ENCODE data around the gene OR4D10.
A peak's percentile ranks its signal among the peaks of the same experiment; 100 is the strongest.

The OR4D10 gene

GRCh38 chr11:59456661-59457060 is 16.5 kb upstream of the OR4D10 start, which contains the start of gene OR4D6:
OR4D6 (plus strand) TSS chr11:59456961; CDS start chr11:59456961, 0 bp downstream.
- Histone ChIP-seq H3K27ac (ENCODE audit: low read depth, low read length) (no peak within 1 kb of the TSS), H3K4me3 (ENCODE audit: low read depth in 1 of 5, low read length in 5 of 5) (no peak within 1 kb of the TSS), H3K9ac (ENCODE audit: low read length in 5 of 5) (no peak within 1 kb of the TSS), H3K36me3 (ENCODE audit: control insufficient read depth in 5 of 5, insufficient read depth in 5 of 5, low read length in 5 of 5) (no peaks in the 10 kb centered on the region), H3K9me3 (ENCODE audit: control insufficient read depth in 5 of 5, low read length in 5 of 5) (no peaks in the 10 kb centered on the region), H3K4me1 (ENCODE audit: control insufficient read depth in 5 of 5, insufficient read depth in 5 of 5, low read length in 5 of 5) (no peaks in the 10 kb centered on the region), H3K27me3 (ENCODE audit: control insufficient read depth in 5 of 5, insufficient read depth in 4 of 5, low read length in 5 of 5) (no peaks in the 10 kb centered on the region)

DNA sequence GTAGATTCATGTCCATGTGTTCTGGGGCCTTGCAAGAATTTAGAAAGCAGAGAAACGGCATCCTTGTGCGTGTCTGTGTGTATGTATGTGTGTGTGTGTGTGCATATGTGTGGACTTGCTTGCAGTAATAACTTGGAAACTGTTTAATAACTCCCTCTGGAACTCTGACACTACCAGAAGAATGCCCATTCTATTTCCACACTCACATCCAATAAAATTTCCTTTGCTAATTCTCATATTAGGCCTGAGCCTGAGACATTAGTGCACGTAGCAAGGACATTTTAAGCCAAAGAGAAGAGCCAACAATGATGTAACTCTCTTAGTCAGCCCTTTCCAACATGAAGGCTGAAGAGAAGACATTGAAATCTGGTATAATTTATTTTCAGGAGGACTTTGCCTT is 13.2 kb upstream of the OR4D10 start:
- Histone ChIP-seq H3K9ac (ENCODE audit: low read length in 5 of 5) (no peak overlapping the region), H3K27me3 (ENCODE audit: control insufficient read depth in 5 of 5, insufficient read depth in 4 of 5, low read length in 5 of 5) (no peaks in the 10 kb centered on the region), H3K4me3 (ENCODE audit: low read depth in 1 of 5, low read length in 5 of 5) (no peak overlapping the region), H3K27ac (ENCODE audit: low read depth, low read length) (no peak overlapping the region), H3K4me1 (ENCODE audit: control insufficient read depth in 5 of 5, insufficient read depth in 5 of 5, low read length in 5 of 5) (no peaks in the 10 kb centered on the region), H3K9me3 (ENCODE audit: control insufficient read depth in 5 of 5, low read length in 5 of 5) (no peaks in the 10 kb centered on the region), H3K36me3 (ENCODE audit: control insufficient read depth in 5 of 5, insufficient read depth in 5 of 5, low read length in 5 of 5) (no peaks in the 10 kb centered on the region)

DNA sequence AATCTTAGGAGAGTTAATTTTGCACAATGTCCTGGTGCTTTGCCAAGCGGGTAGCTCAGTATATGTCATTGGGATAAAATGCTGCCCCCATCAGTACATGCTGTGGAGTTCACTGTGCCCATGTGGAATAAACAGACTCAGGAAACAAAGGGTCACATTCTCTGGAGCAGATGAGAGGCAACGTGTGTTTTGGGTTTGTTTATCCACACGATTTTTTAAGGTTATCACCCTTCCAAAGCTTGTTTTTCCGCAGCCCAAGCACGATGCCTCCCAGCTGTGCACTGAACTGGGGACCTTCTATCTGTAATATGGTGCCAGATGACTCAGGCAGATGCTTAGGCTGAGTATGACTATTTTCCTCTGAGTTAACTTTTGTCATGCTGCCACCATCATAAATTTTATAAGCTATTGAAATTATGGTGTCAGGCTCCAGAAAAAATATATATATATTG is 9.9 kb upstream of the OR4D10 start:
- Histone ChIP-seq H3K27ac (ENCODE audit: low read depth, low read length) (no peak overlapping the region), H3K36me3 (ENCODE audit: control insufficient read depth in 5 of 5, insufficient read depth in 5 of 5, low read length in 5 of 5) (no peaks in the 10 kb centered on the region), H3K27me3 (ENCODE audit: control insufficient read depth in 5 of 5, insufficient read depth in 4 of 5, low read length in 5 of 5) (no peaks in the 10 kb centered on the region), H3K4me1 (ENCODE audit: control insufficient read depth in 5 of 5, insufficient read depth in 5 of 5, low read length in 5 of 5) (no peaks in the 10 kb centered on the region), H3K4me3 (ENCODE audit: low read depth in 1 of 5, low read length in 5 of 5) (no peak overlapping the region), H3K9me3 (ENCODE audit: control insufficient read depth in 5 of 5, low read length in 5 of 5) (no peaks in the 10 kb centered on the region), H3K9ac (ENCODE audit: low read length in 5 of 5) (no peak overlapping the region)

GRCh38 chr11:59475176-59475575 is 2.1 kb downstream of the OR4D10 start:
- Histone ChIP-seq H3K4me3 (ENCODE audit: low read depth in 1 of 5, low read length in 5 of 5) (no peak overlapping the region), H3K9me3 (ENCODE audit: control insufficient read depth in 5 of 5, low read length in 5 of 5) (no peaks in the 10 kb centered on the region), H3K9ac (ENCODE audit: low read length in 5 of 5) (no peak overlapping the region), H3K36me3 (ENCODE audit: control insufficient read depth in 5 of 5, insufficient read depth in 5 of 5, low read length in 5 of 5) (no peaks in the 10 kb centered on the region), H3K4me1 (ENCODE audit: control insufficient read depth in 5 of 5, insufficient read depth in 5 of 5, low read length in 5 of 5) (peaks cover 0 to 4% (median 0%) of the 10 kb centered on the region in 5 donors), H3K27ac (ENCODE audit: low read depth, low read length) (no peak overlapping the region), H3K27me3 (ENCODE audit: control insufficient read depth in 5 of 5, insufficient read depth in 4 of 5, low read length in 5 of 5) (no peaks in the 10 kb centered on the region)

- Histone ChIP-seq H3K27me3 (ENCODE audit: control insufficient read depth in 5 of 5, insufficient read depth in 4 of 5, low read length in 5 of 5) (no peaks in the 10 kb centered on the region), H3K36me3 (ENCODE audit: control insufficient read depth in 5 of 5, insufficient read depth in 5 of 5, low read length in 5 of 5) (no peaks in the 10 kb centered on the region), H3K9me3 (ENCODE audit: control insufficient read depth in 5 of 5, low read length in 5 of 5) (no peaks in the 10 kb centered on the region), H3K4me1 (ENCODE audit: control insufficient read depth in 5 of 5, insufficient read depth in 5 of 5, low read length in 5 of 5) (peaks cover 0 to 4% (median 0%) of the 10 kb centered on the region in 5 donors), H3K9ac (ENCODE audit: low read length in 5 of 5) (no peak overlapping the region), H3K27ac (ENCODE audit: low read depth, low read length) (no peak overlapping the region), H3K4me3 (ENCODE audit: low read depth in 1 of 5, low read length in 5 of 5) (no peak overlapping the region)
Observed at GRCh38 chr11:59479906-59480305, 6.8 kb downstream of the OR4D10 start.

- Histone ChIP-seq H3K4me3 (ENCODE audit: low read depth in 1 of 5, low read length in 5 of 5) (no peak overlapping the region), H3K27ac (ENCODE audit: low read depth, low read length) (no peak overlapping the region), H3K9ac (ENCODE audit: low read length in 5 of 5) (no peak overlapping the region), H3K36me3 (ENCODE audit: control insufficient read depth in 5 of 5, insufficient read depth in 5 of 5, low read length in 5 of 5) (no peaks in the 10 kb centered on the region), H3K27me3 (ENCODE audit: control insufficient read depth in 5 of 5, insufficient read depth in 4 of 5, low read length in 5 of 5) (no peaks in the 10 kb centered on the region), H3K4me1 (ENCODE audit: control insufficient read depth in 5 of 5, insufficient read depth in 5 of 5, low read length in 5 of 5) (peaks cover 0 to 4% (median 0%) of the 10 kb centered on the region in 5 donors), H3K9me3 (ENCODE audit: control insufficient read depth in 5 of 5, low read length in 5 of 5) (no peaks in the 10 kb centered on the region)
Observed at GRCh38 chr11:59480359-59480758, 7.2 kb downstream of the OR4D10 start.

DNA sequence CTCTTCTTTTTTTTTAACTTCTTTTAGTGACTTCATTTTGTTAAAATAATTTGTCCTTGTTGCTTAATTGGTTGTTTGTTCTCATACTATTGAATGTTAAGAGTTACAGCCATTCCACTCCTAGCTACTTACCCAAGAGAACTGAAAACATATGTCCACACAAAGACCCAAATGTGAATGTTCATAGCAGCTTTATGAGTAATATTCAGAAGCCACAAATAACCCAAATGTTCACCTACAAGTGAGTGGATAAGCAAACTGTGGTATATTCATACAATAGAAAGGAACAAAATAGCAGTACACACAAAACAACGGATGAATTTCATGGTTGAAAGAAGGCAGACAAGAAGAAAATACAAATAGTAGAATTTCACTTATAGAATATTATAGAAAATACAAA is 28.8 kb downstream of the OR4D10 start:
- no peaks in the 10 kb centered on the region for H3K36me3 ChIP-seq (ENCODE audit: control insufficient read depth in 5 of 5, insufficient read depth in 5 of 5, low read length in 5 of 5)

GRCh38 chr11:59503276-59503675 is 30.2 kb downstream of the OR4D10 start, which contains the start of gene OR4D11:
OR4D11 (plus strand) TSS chr11:59503576; CDS start chr11:59503576, 0 bp downstream.
- Histone ChIP-seq H3K4me1 (ENCODE audit: control insufficient read depth in 5 of 5, insufficient read depth in 5 of 5, low read length in 5 of 5) (no peaks in the 10 kb centered on the region), H3K36me3 (ENCODE audit: control insufficient read depth in 5 of 5, insufficient read depth in 5 of 5, low read length in 5 of 5) (no peaks in the 10 kb centered on the region), H3K4me3 (ENCODE audit: low read depth in 1 of 5, low read length in 5 of 5) (no peak within 1 kb of the TSS), H3K9me3 (ENCODE audit: control insufficient read depth in 5 of 5, low read length in 5 of 5) (no peaks in the 10 kb centered on the region), H3K27me3 (ENCODE audit: control insufficient read depth in 5 of 5, insufficient read depth in 4 of 5, low read length in 5 of 5) (no peaks in the 10 kb centered on the region), H3K9ac (ENCODE audit: low read length in 5 of 5) (no peak within 1 kb of the TSS), H3K27ac (ENCODE audit: low read depth, low read length) (no peak within 1 kb of the TSS)

More for the DNA sequence above, 28.8 kb downstream of the OR4D10 start:
- Histone ChIP-seq H3K4me3 (ENCODE audit: low read depth in 1 of 5, low read length in 5 of 5) (no peak overlapping the region), H3K27ac (ENCODE audit: low read depth, low read length) (no peak overlapping the region), H3K4me1 (ENCODE audit: control insufficient read depth in 5 of 5, insufficient read depth in 5 of 5, low read length in 5 of 5) (no peaks in the 10 kb centered on the region), H3K9me3 (ENCODE audit: control insufficient read depth in 5 of 5, low read length in 5 of 5) (no peaks in the 10 kb centered on the region), H3K9ac (ENCODE audit: low read length in 5 of 5) (no peak overlapping the region), H3K27me3 (ENCODE audit: control insufficient read depth in 5 of 5, insufficient read depth in 4 of 5, low read length in 5 of 5) (no peaks in the 10 kb centered on the region)

- H3K27me3 ChIP-seq (ENCODE audit: control insufficient read depth in 5 of 5, insufficient read depth in 4 of 5, low read length in 5 of 5), result peaks cover 0 to 3% (median 0%) of the 10 kb centered on the region in 5 donors
- H3K9me3 ChIP-seq (ENCODE audit: control insufficient read depth in 5 of 5, low read length in 5 of 5), result no peaks in the 10 kb centered on the region
- peak within 1 kb of the TSS in 1 of 5 donors; percentile 28 for H3K4me3 ChIP-seq (ENCODE audit: low read depth in 1 of 5, low read length in 5 of 5)
- H3K4me1 ChIP-seq (ENCODE audit: control insufficient read depth in 5 of 5, insufficient read depth in 5 of 5, low read length in 5 of 5), result peaks cover 0 to 23% (median 7%) of the 10 kb centered on the region in 5 donors
- no peaks in the 10 kb centered on the region for H3K36me3 ChIP-seq (ENCODE audit: control insufficient read depth in 5 of 5, insufficient read depth in 5 of 5, low read length in 5 of 5)
- no peak within 1 kb of the TSS for H3K27ac ChIP-seq (ENCODE audit: low read depth, low read length)
- H3K9ac ChIP-seq (ENCODE audit: low read length in 5 of 5), result no peak within 1 kb of the TSS
Observed at GRCh38 chr11:59510941-59511589, 38.0 kb downstream of the OR4D10 start, which contains the start of gene OR4D9. OR4D9 (plus strand) TSS chr11:59511539; CDS start chr11:59514913, 3,374 bp downstream.

GRCh38 chr11:59511675-59512074 is 38.6 kb downstream of the OR4D10 start:
- Histone ChIP-seq H3K9me3 (ENCODE audit: control insufficient read depth in 5 of 5, low read length in 5 of 5) (no peaks in the 10 kb centered on the region), H3K4me3 (ENCODE audit: low read depth in 1 of 5, low read length in 5 of 5) (no peak overlapping the region), H3K27ac (ENCODE audit: low read depth, low read length) (no peak overlapping the region), H3K27me3 (ENCODE audit: control insufficient read depth in 5 of 5, insufficient read depth in 4 of 5, low read length in 5 of 5) (peaks cover 0 to 3% (median 0%) of the 10 kb centered on the region in 5 donors), H3K4me1 (ENCODE audit: control insufficient read depth in 5 of 5, insufficient read depth in 5 of 5, low read length in 5 of 5) (peaks cover 0 to 23% (median 7%) of the 10 kb centered on the region in 5 donors), H3K9ac (ENCODE audit: low read length in 5 of 5) (no peak overlapping the region), H3K36me3 (ENCODE audit: control insufficient read depth in 5 of 5, insufficient read depth in 5 of 5, low read length in 5 of 5) (no peaks in the 10 kb centered on the region)

Measured in subcutaneous abdominal adipose tissue (tissue), 5 donors.